Cardiac muscle cell (in vitro differentiated cells and primary cell): ENCODE results near the gene PRKCB. TPM values are rescaled to one million over a fixed set of nuclear protein-coding genes. Genes with fewer than 3 reads are reported as not detected.

ENCODE experiments used
- DNase-seq, 2 donors: peaks; one replicate each; pipeline versions ENCODE4 v3.0.0 to v3.0.0-alpha.2; 2010 to 2017; ENCODE audit warnings: low read depth in 1 of 2, low spot score in 1 of 2
- H3K27ac ChIP-seq: fragments of 200-600 bp; sonication (generic); 2 replicates; pipeline ENCODE4 v1.5.1; 2016
- H3K27me3 ChIP-seq: fragments of 200-600 bp; sonication (generic); 2 replicates; pipeline ENCODE4 v1.6.0; 2016; ENCODE audit warnings: control low read depth
- H3K36me3 ChIP-seq: fragments of 200-600 bp; sonication (generic); 2 replicates; pipeline ENCODE4 v1.5.1; 2016; ENCODE audit warnings: control low read depth
- H3K4me1 ChIP-seq: fragments of 200-600 bp; sonication (generic); 2 replicates; pipeline ENCODE4 v1.8.1; 2017; ENCODE audit warnings: low read depth, mild to moderate bottlenecking, mixed run types
- H3K4me3 ChIP-seq: fragments of 200-600 bp; sonication (generic); 2 replicates; pipeline ENCODE4 v1.5.1; 2016; ENCODE audit warnings: mild to moderate bottlenecking
- H3K9me3 ChIP-seq: fragments of 200-600 bp; sonication (generic); 2 replicates; pipeline ENCODE4 v1.5.1; 2017; ENCODE audit warnings: low read depth, mild to moderate bottlenecking, control low read depth
- polyA plus RNA-seq: library from polyadenylated mRNA; unstranded; fragments of >200 nt; fragmentation: Nextera tagmentation; extraction: Ambion mirVana; gene quantifications from 2 replicates; pipeline ENCODE4 v1.2.1, GENCODE V29; 2016
- total RNA-seq: library from RNA; depleted of rRNA; stranded (reverse); fragments of >200 nt; gene quantifications from 2 replicates; pipeline ENCODE4 v1.2.3, GENCODE V29; 2016
- TF ChIP-seq, protein P1 (sequence below): IDR thresholded peaks from 2 replicates; pipeline ENCODE4 v1.5.1; 2012; ENCODE audit warnings: low read depth, mild to moderate bottlenecking, low read length

PRKCB gene
- total and polyA plus RNA-seq, 2 experiments from 2014 or later: 0.66 to 1.5 TPM

DNA sequence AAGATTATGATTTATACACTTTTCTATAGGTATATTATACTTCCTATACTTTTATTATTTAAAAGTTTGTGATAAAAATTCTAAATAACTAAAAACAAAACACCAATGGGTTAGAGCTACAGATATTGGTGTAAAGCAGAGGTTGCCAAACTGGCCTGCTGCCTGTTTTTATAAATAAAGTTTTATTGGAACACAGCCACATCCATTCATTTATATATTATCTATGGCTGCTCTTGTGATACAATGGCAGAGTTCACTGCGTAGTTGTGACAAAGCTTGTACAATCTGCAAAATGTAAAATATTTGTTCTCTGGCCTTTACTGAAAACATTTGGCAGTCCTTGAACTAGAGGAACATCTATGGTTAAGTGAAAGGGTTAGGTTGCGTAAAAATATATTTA, 208.7 kb downstream of the PRKCB start:
- no peaks in the 10 kb centered on the region for H3K27me3 ChIP-seq
- no peaks in the 10 kb centered on the region for H3K4me1 ChIP-seq
- no peak for DNase-seq
- no peaks in the 10 kb centered on the region for H3K36me3 ChIP-seq
- TF ChIP-seq, protein P1, sequence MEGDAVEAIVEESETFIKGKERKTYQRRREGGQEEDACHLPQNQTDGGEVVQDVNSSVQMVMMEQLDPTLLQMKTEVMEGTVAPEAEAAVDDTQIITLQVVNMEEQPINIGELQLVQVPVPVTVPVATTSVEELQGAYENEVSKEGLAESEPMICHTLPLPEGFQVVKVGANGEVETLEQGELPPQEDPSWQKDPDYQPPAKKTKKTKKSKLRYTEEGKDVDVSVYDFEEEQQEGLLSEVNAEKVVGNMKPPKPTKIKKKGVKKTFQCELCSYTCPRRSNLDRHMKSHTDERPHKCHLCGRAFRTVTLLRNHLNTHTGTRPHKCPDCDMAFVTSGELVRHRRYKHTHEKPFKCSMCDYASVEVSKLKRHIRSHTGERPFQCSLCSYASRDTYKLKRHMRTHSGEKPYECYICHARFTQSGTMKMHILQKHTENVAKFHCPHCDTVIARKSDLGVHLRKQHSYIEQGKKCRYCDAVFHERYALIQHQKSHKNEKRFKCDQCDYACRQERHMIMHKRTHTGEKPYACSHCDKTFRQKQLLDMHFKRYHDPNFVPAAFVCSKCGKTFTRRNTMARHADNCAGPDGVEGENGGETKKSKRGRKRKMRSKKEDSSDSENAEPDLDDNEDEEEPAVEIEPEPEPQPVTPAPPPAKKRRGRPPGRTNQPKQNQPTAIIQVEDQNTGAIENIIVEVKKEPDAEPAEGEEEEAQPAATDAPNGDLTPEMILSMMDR: no peak
- H3K27ac ChIP-seq: no peak overlapping the region
- H3K4me3 ChIP-seq: no peak overlapping the region
- H3K9me3 ChIP-seq: no peaks in the 10 kb centered on the region

DNA sequence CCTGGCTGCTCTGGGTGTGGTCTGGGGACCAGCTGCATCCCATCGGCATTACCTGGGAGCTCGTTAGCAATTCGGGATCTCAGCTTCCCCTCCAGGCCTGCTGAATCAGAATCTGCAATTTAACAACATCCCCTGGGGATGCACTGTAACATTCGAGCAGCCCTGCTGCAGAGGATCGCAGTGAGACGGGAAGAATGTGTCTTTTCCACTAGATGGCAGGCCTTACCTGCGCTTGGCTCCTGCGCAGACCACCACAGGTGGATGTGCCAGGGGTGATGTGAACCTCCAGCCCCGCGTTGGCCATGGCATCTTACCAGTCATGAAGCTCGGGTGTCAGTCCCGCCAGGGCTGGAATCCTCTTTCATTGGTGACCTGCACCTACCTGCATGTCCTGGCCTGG, 209.9 kb downstream of the PRKCB start:
- H3K36me3 ChIP-seq: no peaks in the 10 kb centered on the region
- no peak overlapping the region for H3K27ac ChIP-seq
- TF ChIP-seq, protein P1: peak; percentile 7
- no peaks in the 10 kb centered on the region for H3K27me3 ChIP-seq
- DNase-seq: peak in 1 of 2 donors; percentile 52
- H3K4me3 ChIP-seq: no peak overlapping the region
- no peaks in the 10 kb centered on the region for H3K4me1 ChIP-seq
- no peaks in the 10 kb centered on the region for H3K9me3 ChIP-seq

DNA sequence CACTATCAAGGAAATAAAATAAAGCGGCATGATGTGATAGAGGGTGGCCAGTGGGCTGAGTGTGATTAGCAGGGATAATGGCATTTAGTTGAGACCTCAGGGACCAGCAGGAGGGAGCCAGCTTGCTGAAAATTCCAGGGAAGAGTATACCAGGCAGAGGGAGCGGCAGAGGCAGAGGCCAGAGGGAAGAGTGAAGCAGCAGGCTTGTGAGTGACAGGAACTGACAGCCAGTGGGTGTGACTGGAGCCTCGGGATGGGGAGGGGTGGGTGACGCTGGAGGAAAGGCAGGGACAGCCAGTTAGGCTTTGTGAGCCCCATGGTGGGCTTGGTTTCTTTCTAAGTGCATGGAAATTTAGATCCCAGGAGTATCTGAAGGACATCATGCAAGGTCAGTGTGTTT, 210.7 kb downstream of the PRKCB start:
- no peaks in the 10 kb centered on the region for H3K9me3 ChIP-seq
- no peaks in the 10 kb centered on the region for H3K36me3 ChIP-seq
- TF ChIP-seq, protein P1: no peak
- no peak overlapping the region for H3K27ac ChIP-seq
- DNase-seq: peak in 1 of 2 donors; percentile 10
- peaks cover 5% of the 10 kb centered on the region for H3K27me3 ChIP-seq
- no peak overlapping the region for H3K4me3 ChIP-seq
- H3K4me1 ChIP-seq: no peaks in the 10 kb centered on the region

GRCh38 chr16:24049113-24049512, 213.3 kb downstream of the PRKCB start:
- Histone ChIP-seq H3K27me3 (peaks cover 5% of the 10 kb centered on the region), H3K9me3 (no peaks in the 10 kb centered on the region), H3K36me3 (no peaks in the 10 kb centered on the region), H3K4me3 (no peak overlapping the region), H3K27ac (no peak overlapping the region), H3K4me1 (no peaks in the 10 kb centered on the region)
- DNase-seq: no peak
- TF ChIP-seq, protein P1: no peak

GRCh38 chr16:24051125-24051524, 215.3 kb downstream of the PRKCB start:
- Histone ChIP-seq H3K4me1 (no peaks in the 10 kb centered on the region), H3K27ac (no peak overlapping the region), H3K9me3 (no peaks in the 10 kb centered on the region), H3K4me3 (no peak overlapping the region), H3K36me3 (no peaks in the 10 kb centered on the region), H3K27me3 (peaks cover 5% of the 10 kb centered on the region)
- TF ChIP-seq, protein P1: no peak
- DNase-seq: no peak
